NCI-H128 (cell line): ENCODE results near the gene CREG2.

Experiments
- DNase-seq: peaks from one replicate; lab custom pipeline; 2025; ENCODE audit not compliant: unreplicated experiment; lab: John Stamatoyannopoulos, UW

The CREG2 gene

DNA sequence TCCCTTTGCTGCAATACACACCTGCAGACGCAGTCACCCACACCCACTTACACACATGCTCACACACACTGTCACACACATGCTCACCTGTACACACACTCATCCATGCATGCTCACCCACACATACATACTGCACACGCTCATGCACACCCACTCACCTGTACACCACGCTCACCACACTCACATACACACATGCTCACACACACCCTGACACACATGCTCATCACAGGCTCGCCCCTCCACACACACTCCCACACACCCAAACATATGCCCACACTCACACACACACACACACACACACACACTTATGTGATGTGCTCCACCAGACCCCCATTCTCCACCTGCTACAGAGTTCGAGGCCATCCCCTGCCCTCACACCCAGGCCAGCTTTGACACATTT, 22.8 kb upstream of the CREG2 start:
- DNase-seq, result no peak

DNA sequence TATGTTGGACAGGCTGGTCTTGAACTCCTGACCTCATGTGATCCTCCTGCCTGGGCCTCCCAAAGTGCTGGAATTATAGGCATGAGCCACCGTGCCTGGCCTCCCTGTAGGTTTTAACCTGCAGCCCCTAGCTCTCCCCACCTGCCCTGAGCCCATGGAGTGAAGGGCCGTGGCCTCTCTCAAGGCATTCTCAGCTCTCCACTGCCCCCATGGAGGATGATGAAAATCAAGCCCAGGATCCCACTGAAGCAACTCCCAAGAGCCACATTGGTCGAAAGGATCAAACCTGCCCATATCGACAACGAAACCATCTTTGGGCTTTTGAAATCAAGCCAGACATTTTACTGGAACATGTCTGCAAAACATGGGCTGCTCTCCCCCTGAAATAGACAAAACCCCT, 22.4 kb upstream of the CREG2 start:
- DNase-seq, result no peak

DNA sequence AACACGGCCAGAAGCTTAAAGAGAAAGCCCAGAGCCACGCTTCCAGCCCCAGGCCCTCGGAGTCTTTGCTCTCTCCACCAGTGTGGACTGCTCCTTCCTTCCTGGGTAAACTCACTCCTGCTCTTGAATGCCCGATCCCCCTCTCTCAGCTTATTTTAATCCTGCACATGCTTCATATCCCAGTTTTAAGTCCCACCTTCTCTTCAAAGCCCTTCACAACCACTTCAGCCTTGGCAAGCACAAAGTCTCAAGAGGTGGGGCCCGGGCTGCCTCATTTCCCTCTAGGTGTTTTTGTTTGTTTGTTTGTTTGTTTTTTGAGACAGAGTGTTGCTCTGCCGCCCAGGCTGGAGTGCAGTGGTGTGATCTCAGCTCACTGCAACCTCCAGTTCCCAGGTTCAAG, 21.6 kb upstream of the CREG2 start:
- no peak for DNase-seq

DNA sequence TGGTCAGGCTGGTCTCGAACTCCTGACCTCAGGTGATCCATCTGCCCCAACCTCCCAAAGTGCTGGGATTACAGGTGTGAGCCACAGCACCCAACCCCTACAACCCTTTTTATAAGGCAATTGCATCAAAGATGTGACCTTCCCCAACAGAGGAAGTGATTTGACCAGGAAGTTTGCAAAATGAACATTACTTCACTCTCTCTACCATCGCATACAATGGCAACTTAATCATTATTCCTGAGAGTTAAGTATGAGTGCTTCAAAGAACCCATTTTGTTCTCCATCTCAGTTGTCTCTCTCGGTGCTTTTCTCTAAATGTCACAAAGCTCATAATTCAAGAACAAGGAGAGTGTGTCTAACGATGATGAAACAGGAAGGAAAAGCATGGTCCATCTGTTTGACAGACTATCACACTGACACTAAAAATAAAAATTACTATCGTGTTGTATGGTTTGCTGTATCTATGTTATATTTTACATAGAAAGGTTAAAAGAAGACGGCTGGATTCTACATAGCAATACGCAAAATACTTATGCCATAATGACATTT, 18.1 kb upstream of the CREG2 start:
- DNase-seq, result no peak

DNA sequence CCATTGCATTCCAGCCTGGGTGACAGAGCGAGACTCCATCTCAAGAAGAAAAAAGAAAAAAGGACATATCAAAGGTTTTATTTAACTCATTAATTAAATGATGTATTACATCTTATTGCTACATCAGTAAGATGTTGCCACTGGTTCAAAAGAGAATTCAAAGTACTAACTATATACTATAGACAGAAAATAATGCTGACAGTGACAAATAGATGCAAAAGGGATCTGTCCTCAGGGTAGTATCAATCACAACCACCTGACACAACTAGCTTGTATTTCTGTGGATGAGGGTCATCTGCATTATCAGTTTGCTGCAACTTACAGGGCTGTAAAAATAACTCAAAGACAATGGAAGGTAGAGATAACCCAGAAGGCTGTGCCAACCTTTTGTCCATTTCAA, 16.4 kb upstream of the CREG2 start:
- DNase-seq, result no peak

DNA sequence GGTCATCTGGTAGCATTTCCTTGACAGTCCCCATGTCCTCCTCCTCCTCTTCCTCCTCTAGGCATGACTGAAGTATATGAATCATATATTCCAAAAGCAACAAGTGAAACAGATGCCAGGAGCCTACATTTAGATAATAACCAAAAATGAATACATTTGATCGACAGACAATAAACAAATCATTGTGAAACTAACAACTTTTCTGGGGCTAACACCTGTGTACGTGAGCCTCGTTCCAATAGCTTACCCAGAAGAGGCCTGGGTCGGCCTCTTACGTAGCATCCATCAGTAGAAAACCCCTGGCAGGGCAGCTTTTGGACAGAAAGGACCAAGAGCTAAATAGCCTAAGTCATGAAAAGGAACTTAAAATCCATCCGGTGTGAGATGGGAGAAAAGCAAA, 15.3 kb upstream of the CREG2 start:
- DNase-seq, result no peak

DNA sequence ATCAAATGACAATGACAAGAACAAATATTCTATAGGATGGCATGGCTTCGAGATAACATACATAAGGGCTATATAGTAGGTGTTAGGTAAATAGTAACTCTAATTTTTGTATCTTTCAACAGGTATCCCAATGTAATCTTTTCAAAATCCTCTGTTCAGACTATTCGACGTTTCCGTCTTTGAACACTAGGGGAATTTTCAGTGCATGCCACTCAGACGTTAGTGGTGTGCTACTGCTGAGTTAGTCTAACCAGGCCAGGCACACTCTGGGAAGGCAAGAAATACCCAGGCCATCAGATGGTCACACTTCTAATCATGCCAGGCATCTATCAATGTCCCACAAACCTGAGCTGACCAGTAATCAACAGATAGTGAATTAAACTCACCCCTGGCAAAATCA, 14.6 kb upstream of the CREG2 start:
- DNase-seq, result no peak

DNA sequence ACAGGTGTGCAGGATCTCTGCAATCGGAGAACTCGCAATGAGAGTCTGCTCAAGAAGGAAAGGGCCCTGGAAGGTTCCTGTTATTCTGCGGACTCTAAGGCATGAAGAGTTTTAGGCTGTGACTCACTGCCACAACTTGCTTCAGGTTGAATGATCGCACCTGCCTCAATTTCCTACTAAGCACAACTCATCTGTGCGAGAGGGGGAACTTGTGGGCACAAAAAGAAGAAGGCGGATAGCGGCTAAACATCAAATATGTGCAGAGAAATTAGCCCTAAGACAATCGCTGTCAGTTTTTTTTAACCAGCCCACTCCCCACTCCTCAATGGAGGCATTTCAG, 14.0 kb upstream of the CREG2 start:
- DNase-seq, result no peak

DNA sequence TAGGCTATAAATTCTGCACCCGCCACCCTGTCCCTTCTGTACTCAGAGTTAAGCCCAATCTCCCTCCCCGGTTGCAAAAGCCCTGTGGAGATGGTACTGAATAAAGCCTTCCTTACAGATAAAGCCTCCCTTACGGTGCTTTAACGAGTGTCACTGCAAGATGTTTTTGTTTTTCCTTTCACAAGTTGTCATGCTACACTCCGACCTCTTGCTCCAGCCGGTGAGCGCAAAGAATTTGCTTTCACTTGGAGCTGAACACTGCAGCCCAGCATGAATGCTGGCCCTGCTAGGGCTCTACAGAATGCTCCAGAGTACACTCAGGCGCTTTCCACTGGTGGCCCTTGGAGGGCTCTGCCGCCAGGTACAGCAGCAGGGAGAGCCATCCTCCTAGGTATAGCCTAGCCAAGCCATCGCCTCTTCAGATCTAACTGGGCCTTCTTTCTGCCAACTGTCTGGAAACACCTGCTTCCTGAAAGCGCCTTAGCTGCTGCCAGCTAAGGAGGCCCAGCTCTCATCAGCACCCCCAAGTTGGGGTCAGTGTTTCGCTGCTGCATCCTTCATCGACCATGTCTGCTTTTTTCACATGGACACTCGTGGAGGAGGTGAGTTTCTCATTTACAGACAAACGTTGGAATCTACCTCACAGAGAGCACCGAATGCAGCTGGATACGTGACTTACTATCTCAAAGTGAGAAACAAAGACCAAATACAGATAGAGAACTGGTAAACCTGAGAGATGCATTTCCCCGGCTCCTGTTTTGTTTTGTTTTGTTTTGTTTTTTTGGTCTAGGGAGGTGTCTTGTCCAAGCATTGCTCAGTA, 13.4 kb upstream of the CREG2 start:
- DNase-seq, result no peak

DNA sequence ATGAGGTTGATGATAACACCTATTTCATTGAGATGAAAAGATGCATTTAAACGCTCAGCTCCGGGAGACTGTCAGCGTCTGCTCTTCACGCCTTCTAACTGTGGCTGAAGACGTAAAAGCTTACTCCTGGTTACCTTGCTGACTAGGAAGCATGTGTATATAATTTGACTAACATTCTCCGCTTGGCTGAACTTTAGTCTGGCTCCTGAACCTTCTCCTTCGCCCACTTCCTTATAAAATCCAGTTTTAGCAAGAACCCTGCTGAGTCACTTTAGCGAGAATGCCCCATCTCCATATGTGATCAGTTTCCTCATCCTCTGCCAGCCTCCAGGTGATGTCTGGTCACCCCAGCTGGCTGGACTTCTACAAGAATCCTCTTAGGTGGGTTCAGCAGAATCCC, 12.7 kb upstream of the CREG2 start:
- no peak for DNase-seq

DNA sequence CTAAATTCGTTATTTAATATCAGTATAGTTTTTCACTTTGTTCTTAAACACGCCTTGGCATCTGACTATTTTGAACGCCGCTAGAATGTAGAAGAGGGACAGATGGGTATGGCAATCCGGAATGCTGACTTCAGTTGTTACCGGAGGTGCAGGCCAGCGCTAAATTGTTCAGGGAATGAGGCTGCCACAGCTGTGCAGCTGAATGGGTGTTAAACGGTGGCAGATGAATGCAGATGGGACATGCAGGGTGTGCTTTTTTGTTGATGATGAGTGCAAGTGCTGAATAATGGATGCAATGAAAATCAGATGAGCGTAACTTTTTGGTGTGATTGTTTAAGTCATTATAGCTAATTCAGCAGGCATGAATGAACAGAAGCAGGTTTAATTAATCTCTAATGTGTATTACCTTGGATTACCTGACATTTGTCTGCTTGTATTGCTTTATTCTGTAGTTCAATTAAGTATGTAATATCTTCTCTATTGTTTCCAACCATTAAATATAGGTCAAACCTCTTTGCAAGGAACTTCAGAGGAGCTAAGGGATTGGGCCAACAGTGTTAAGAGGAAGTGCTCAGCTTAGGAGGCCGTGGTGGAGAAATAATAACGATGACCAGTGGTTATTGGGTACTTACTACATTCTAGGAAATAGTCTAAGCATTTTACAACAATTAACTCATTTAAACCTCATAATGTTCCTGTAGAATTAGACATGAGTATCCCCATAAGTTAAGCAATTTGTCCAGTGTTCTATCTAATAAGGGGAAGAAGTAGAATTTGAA, 11.9 kb upstream of the CREG2 start:
- DNase-seq, result no peak

DNA sequence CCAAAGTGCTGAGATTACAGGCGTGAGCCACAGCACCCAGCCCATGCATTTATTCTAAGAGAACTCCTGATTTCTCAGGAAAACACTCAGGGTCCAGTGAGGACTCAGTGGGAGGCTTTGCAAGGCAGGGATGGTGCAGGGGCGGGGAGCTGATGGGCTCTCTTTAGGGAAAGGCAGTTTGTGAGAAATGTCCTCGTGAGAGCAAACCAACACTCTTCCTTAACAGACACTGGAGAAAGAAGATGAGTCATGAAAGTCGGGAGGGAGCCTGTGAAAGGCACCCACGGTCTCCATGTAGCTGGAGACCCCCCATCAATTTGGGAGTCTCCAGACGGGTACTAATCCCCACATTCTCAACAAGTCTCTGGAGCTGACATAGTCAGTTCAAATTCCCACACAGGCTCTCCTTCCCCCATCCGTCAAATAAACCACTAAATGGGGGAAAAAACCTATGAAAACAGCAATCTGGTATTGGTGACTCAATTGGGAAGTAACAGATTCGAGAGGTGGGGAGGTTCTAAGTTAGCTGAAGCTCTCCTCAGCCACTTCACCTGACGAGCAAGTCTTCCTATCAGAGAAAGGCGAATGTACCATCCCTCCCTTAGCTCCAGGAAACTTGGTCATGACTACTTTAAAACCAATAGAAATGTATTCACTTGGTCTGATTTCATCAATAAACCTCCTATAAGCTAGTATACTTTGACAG, 11.0 kb upstream of the CREG2 start:
- DNase-seq, result no peak

DNA sequence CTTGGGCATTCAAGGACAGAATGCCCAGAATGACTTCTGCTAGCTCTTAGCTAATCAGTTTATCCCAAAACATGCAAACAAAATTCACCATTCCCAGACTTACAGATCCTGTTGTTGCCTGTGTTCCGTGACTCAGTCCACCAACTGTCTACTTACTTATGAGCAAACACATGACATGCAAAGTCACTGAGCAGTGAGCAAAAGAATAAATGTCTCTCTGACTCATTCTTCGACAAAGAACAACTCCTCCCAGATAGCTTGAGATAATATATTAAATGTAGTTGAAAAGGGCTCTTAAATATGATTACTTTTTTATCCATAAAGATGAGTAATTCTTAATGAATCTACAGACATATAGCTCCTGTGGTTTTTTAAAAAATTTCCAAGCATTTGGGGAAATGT, 9.0 kb upstream of the CREG2 start:
- DNase-seq, result no peak

DNA sequence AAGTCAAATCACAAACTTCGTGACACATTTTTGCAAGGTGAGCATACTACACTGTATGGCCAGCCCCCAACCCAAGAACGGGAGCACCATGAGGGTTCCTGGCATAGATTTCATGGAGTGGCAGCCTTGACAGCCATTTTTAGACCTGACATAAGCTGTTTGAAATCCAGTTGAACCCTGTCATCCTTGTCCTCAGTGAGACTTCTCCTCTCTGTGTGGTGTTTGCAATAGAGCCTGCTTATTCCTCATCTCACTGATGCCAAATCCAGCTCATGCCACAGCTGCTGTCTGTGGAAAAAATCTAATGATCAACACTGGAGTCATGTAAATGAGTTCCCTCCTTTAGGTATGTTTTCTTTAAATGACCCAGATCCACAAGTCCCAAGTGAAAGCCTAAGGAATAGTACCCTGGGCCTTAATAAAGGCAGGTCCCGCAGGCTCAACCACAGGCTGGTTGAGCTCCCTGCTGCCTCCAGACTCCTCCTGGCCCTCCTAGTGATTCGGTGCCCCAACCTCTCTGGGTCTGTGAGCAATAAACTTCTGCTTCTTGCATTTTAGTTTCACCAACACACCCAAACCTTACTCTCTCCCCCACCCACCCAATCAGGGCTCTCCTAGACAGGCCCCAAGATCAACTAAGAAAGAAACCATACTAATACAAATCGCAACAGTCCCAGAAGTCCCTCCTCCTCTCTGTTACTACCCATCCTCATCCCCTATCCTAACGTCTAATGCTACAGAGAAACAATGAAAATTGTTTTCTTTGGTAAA, 8.4 kb upstream of the CREG2 start:
- DNase-seq, result no peak

DNA sequence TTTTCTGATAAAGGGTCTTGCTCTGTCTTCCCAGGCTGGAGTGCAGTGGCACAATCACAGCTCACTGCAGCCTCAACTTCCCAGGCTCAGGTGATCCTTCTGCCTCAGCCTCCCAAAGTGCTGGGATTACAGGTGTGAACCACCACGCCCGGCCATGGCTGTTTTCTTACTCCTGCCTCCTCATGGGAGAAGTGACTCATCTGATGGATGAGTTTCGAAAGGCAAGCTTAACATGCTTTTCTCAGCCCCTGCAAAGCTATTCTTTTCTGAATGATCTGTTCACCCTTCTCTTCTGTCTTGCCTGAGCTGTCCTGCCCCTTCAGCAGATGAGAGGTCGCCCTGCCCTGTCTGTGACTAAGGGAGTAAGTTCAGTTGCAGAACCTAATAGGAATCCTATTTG, 929 bp upstream of the CREG2 start:
- no peak for DNase-seq

DNA sequence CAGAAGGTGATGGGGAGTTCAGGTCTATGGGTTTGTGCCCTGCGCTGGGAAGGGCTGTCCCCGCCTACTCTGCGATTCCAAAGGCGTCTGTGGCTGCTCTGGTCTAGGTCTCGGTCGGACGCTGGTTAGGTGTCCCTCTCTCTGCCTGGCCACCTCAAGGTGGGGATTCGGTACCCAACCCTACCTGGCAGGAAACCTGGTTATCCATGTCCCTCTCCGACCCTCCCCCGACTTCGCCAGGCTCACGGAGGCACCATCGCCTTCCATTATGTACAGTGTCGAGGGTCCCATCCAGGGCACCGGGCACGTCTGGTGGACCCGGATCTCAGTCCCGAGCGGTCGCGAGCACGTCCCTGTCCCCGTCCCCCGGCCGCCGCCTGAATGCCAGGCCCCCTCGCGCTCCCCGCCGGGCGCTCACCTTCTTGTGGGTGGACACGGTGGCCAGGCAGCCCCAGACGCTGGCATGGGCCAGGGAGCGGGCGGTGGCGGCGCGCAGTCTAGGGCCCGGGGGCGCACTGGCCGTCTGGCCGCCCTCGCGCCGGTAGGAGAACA, 628 bp downstream of the CREG2 start:
- no peak for DNase-seq

DNA sequence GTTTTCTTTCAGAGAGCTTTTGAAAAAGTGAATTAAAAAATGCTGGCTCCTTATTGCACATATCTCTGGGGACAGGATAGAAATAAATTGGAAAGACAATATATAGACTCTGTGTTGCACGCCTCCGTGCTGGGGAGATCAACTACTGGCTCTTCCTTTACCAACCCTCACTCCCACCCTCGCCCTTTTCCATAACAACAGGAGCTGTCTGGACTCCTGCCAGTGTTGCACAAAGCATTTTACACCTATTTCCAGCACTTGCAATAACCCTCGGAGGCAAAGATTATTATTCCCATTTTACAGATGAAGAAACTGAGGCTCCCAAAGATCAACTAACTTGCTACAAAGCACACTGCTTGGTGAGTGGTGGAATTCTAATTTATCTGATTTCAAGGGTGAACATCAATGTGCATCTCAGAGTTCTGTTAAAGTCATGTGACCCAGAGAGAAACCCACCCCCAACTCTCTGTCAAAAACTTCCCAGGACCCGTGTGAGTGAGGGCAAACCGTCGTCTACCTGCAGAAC, 4.2 kb downstream of the CREG2 start:
- no peak for DNase-seq

DNA sequence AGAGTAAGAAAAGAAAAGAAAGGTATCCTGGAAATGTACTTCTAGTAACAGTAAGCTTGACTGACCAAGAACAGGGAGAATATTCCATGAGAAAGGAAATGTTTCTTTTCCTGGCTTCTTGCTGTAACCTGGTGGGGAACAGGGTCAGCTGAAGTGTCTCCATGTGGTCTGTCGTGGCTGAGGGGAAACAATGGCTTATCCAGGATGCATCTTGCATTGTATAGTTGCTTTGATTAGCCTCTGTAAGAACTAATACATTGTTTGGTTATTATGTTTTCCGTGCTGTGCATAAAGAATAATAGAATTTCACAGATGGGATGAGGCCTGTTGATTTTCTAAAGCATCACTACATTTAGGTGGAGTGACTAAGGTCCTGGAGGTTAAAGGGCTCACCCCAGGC, 4.9 kb downstream of the CREG2 start:
- no peak for DNase-seq

DNA sequence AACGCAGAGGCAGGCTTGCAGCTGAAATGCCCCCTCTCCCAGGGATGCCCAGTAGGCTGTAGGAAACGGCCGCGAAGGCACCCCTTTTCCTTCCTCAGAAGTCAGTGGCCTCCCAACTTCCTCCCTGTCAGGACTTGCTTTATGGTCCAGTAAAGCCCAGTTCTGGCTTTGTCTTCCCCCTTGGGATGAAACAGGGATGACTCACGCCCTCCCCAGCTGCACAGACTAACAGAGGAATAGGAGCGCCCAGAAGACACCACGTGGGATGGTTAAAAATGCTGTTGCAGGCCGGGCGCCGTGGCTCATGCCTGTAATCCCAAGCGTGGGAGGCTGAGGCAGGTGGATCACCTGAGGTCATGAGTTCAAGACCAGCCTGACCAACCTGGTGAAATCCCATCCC, 6.9 kb downstream of the CREG2 start:
- DNase-seq, result no peak

DNA sequence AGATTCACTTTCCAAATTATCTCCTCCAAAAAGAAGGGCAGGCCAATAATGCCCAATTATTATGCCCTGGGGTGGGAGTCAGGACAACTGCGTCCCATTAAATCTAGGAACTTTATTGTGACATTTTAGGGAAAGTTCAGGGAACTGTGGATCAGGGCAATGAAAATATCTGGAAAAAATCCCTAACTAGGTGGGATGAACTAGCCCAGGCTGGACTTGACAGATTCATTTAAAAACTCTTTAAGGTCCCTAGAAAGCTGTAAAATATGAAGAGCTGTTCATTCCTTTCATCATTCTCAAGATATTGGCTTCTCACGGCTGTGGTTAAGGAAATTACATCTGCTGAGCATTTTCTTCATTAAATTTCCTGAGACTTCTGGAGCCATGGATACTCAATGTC, 8.2 kb downstream of the CREG2 start:
- DNase-seq, result no peak

DNA sequence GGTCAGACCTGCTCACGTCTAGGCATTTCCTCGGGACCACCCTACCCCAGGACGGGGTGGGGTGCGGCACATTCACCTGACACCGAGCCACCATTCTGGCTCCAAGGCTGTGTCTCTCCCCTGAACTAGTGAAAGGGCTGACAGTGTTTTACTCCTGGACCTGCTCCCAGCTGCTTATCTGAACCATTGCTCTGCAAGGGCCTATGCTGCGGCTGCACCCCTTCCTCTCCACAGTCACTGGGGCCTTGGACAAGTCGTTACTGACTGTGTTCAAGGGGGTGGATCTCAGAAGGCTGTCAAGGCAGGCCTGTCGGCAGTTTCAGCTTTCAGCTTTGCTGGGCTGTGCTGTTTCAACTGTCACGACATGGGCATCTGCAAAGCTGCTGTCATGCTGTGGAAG, 11.7 kb downstream of the CREG2 start:
- DNase-seq, result no peak
